K562 (cell line): ENCODE data around the gene CCL2. TPM values are rescaled to one million over a fixed set of nuclear protein-coding genes. Genes with fewer than 3 reads are reported as not detected.

ENCODE experiments used
- ATAC-seq: fragments of 200-7000 bp; cut with Tn5 transposase; 3 replicates; pipeline ENCODE4 v1.9.1; 2020; ENCODE audit warnings: moderate library complexity
- BruUV-seq: library from RNA; stranded (reverse); fragments of 400-500 nt; replicated peaks from 2 replicates; lab custom pipeline; 2021; lab: Mats Ljungman, UMichigan
- CTCF ChIA-PET: fragments of 300-600 bp; formaldehyde crosslinking; extraction: SDS; loops from one replicate; lab custom pipeline; 2021; ENCODE audit warnings: low intra/inter-chr PET ratio; lab: Yijun Ruan, JAX
- POLR2A ChIA-PET: fragments of 300-600, 350-650 bp; sonication (Branson Sonifier 250); formaldehyde crosslinking; extraction: SDS; loops from one replicate; lab custom pipeline; 2021; ENCODE audit warnings: antibody characterized with exemption, inconsistent platforms; lab: Yijun Ruan, JAX
- DNase-seq, 4 experiments: peaks; one replicate each; pipeline versions ENCODE4 v3.0.0 to v3.0.0-alpha.2; 2011 to 2018; ENCODE audit warnings: low spot score in 3 of 4, mixed read lengths in 3 of 4; ENCODE audit errors: extremely low read depth in 1 of 4
- FAIRE-seq: peaks from 2 replicates; lab custom pipeline; 2011; peaks lifted over from hg19 to GRCh38; lab: Jason Lieb, UNC
- H2AFZ ChIP-seq: 2 replicates; pipeline ENCODE4 v1.6.0; 2011; ENCODE audit warnings: low read depth, low read length, control low read depth, inconsistent platforms
- H3K27ac ChIP-seq: fragments of 200-600 bp; 3 replicates; pipeline ENCODE4 v1.8.0; 2011; ENCODE audit warnings: low read depth, mild to moderate bottlenecking, control low read depth, inconsistent platforms, low read length, moderate library complexity, mixed read lengths; ENCODE audit errors: extremely low read depth
- H3K27me3 ChIP-seq, 2 experiments: fragments of 300-600 bp in 1 of 2; 2 replicates in 1 of 2; 3 replicates in 1 of 2; pipeline versions ENCODE4 v1.6.0 to v1.8.0; 2011; ENCODE audit warnings: inconsistent platforms in 2 of 2, low read length in 2 of 2, mild to moderate bottlenecking in 1 of 2, mixed read lengths in 1 of 2, moderate library complexity in 1 of 2; ENCODE audit not compliant: control insufficient read depth in 2 of 2, insufficient read depth in 2 of 2
- H3K36me3 ChIP-seq: fragments of 300-600 bp; 3 replicates; pipeline ENCODE4 v1.8.0; 2011; ENCODE audit warnings: mild to moderate bottlenecking, low read length, inconsistent platforms; ENCODE audit not compliant: control insufficient read depth, insufficient read depth
- H3K4me1 ChIP-seq, 2 experiments: fragments of 200-600 bp in 1 of 2; replicated peaks in 1 of 2; 2 replicates in 1 of 2; 3 replicates in 1 of 2; pipeline versions ENCODE4 v1.5.1 to v1.8.0; 2011; ENCODE audit warnings: inconsistent platforms in 2 of 2, low read length in 2 of 2, mild to moderate bottlenecking in 1 of 2, mixed read lengths in 1 of 2, moderate library complexity in 1 of 2; ENCODE audit not compliant: control insufficient read depth in 2 of 2, insufficient read depth in 2 of 2
- H3K4me2 ChIP-seq: 2 replicates; pipeline ENCODE4 v1.6.1; 2011; ENCODE audit warnings: low read length, control low read depth, inconsistent platforms, mixed read lengths; ENCODE audit not compliant: insufficient read depth
- H3K4me3 ChIP-seq: fragments of 200-600 bp; sonication (generic), shearing (Covaris generic); 2 replicates; pipeline ENCODE4 v1.5.1; 2016; ENCODE audit warnings: control low read depth, inconsistent platforms
- H3K79me2 ChIP-seq: fragments of 200-600 bp; 3 replicates; pipeline ENCODE4 v1.8.0; 2011; ENCODE audit warnings: low read length, inconsistent platforms; ENCODE audit not compliant: control insufficient read depth, insufficient read depth
- H3K9ac ChIP-seq, 2 experiments: 2 replicates each; pipeline versions ENCODE4 v1.6.0 to v1.6.1; 2011; ENCODE audit warnings: low read depth in 2 of 2, low read length in 2 of 2, control low read depth in 1 of 2, inconsistent platforms in 1 of 2, mild to moderate bottlenecking in 1 of 2, mixed read lengths in 1 of 2; ENCODE audit not compliant: insufficient read depth in 1 of 2
- H3K9me1 ChIP-seq: one replicate; pipeline ENCODE4 v1.6.0; 2011; ENCODE audit warnings: inconsistent platforms, mild to moderate bottlenecking, low read length, moderate library complexity; ENCODE audit not compliant: control insufficient read depth, insufficient read depth
- H3K9me3 ChIP-seq: replicated peaks from 2 replicates; pipeline ENCODE4 v1.5.1; 2011; ENCODE audit warnings: low read depth, low read length, inconsistent platforms; ENCODE audit not compliant: control insufficient read depth, insufficient read depth
- H4K20me1 ChIP-seq: replicated peaks from 2 replicates; pipeline ENCODE4 v1.6.1; 2011; ENCODE audit warnings: low read length, inconsistent platforms, mixed read lengths; ENCODE audit not compliant: control insufficient read depth, insufficient read depth
- BDP1 ChIP-seq: IDR thresholded peaks from 3 replicates; pipeline ENCODE4 v1.6.1; 2011; ENCODE audit not compliant: insufficient read length, insufficient read depth
- BRD4 ChIP-seq: fragments of 200-600 bp; sonication (generic); IDR thresholded peaks from 2 replicates; pipeline ENCODE4 v1.6.1; 2017; ENCODE audit warnings: inconsistent platforms
- DNMT1 ChIP-seq: fragments of 450-650 bp; IDR thresholded peaks from 2 replicates; pipeline ENCODE4 v1.6.1; 2016; ENCODE audit warnings: antibody characterized with exemption, mild to moderate bottlenecking
- ELK3 ChIP-seq: fragments of 450-650 bp; formaldehyde crosslinking; IDR thresholded peaks from 2 replicates; pipeline ENCODE4 v1.4.0; 2020; ENCODE audit warnings: mild to moderate bottlenecking
- MCM5 ChIP-seq: fragments of 450-650 bp; IDR thresholded peaks from 2 replicates; pipeline ENCODE4 v1.6.1; 2016; ENCODE audit warnings: low read depth
- MEIS2 ChIP-seq: fragments of 450-650 bp; IDR thresholded peaks from 2 replicates; pipeline ENCODE4 v1.6.1; 2014; ENCODE audit warnings: mild to moderate bottlenecking; ENCODE audit not compliant: partially characterized antibody
- RNF2 ChIP-seq: sonication (generic); IDR thresholded peaks from 2 replicates; pipeline ENCODE4 v1.6.1; 2016
- TCF7L2 ChIP-seq: fragments of 150-350 bp; IDR thresholded peaks from 2 replicates; pipeline ENCODE4 v1.6.1; 2016; ENCODE audit warnings: low read depth, mild to moderate bottlenecking, low read length, moderate library complexity
- TFAP4 ChIP-seq: sonication (generic); formaldehyde crosslinking; IDR thresholded peaks from 2 replicates; pipeline ENCODE4 v1.8.0; 2022; ENCODE audit warnings: missing genetic modification reagents, mild to moderate bottlenecking, moderate library complexity, borderline replicate concordance
- THAP7 ChIP-seq: fragments of 250-450 bp; sonication (Bioruptor Pico); IDR thresholded peaks from 2 replicates; pipeline ENCODE4 v1.5.0; 2021
- U2AF2 ChIP-seq: fragments of 200-400 bp; formaldehyde crosslinking; optimal IDR thresholded peaks from 2 replicates; pipeline ENCODE3; 2017; ENCODE audit warnings: low read depth, mild to moderate bottlenecking, low read length
- XRCC5 ChIP-seq: fragments of 200-400 bp; formaldehyde crosslinking; IDR thresholded peaks from 2 replicates; pipeline ENCODE4 v1.6.1; 2017; ENCODE audit warnings: low read depth, mild to moderate bottlenecking, low read length
- ZBTB33 ChIP-seq: sonication (generic); formaldehyde crosslinking; IDR thresholded peaks from 2 replicates; pipeline ENCODE4 v1.8.1; 2023; ENCODE audit warnings: mild to moderate bottlenecking, missing genetic modification reagents
- ZFP91 ChIP-seq: sonication (generic); formaldehyde crosslinking; IDR thresholded peaks from 2 replicates; pipeline ENCODE4 v1.8.0; 2022; ENCODE audit warnings: mild to moderate bottlenecking, missing genetic modification reagents
- WGBS: fragments of 100-300 bp; shearing (Covaris generic); methylation state at CpG from one replicate; pipeline ENCODE4 v1.1.6; 2016; ENCODE audit warnings: low coverage, mixed read lengths; ENCODE audit not compliant: insufficient coverage; ENCODE audit errors: missing lambda C conversion rate; 5-methylcytosine and 5-hydroxymethylcytosine counted together
- in situ Hi-C: fragments of 300-500 bp; cut with MboI; formaldehyde crosslinking; loops from 4 replicates; pipeline ENCODE4 v1.15.0; 2018; ENCODE audit warnings: inconsistent platforms, mixed read lengths
- intact Hi-C: fragments of 100-400 bp; cut with micrococcal nuclease; formaldehyde crosslinking; loops from 2 replicates; pipeline ENCODE4 v1.14.2; 2022
- polyA plus RNA-seq, 8 experiments: library from polyadenylated mRNA; depleted of rRNA in 4 of 8; stranded (reverse) in 5 of 8; unstranded in 3 of 8; fragments of >200 nt; fragmentation: Nextera tagmentation in 2 of 8; fragmentation: Illumina TruSeq in 1 of 8; extraction: Ambion mirVana in 2 of 8; extraction: Trizol in 1 of 8; gene quantifications; 2 replicates each; pipeline versions ENCODE4 v1.2.1 to v1.2.3, GENCODE V29; 2011 to 2014; ENCODE audit warnings: inconsistent platforms in 1 of 8, missing spikeins in 1 of 8
- total RNA-seq, 7 experiments: library from RNA; depleted of rRNA in 6 of 7; stranded (reverse); fragments of >200 nt in 6 of 7; fragmentation: Illumina TruSeq in 2 of 7; extraction: Trizol in 2 of 7; gene quantifications; 2 replicates each; pipeline versions ENCODE4 v1.2.1 to v1.2.3, GENCODE V29; 2011 to 2021; ENCODE audit warnings: low replicate concordance in 1 of 7
- TF ChIP-seq, protein P1 (sequence below), 2 experiments: fragments of 450-650 bp in 1 of 2; sonication (generic) in 1 of 2; formaldehyde crosslinking in 1 of 2; IDR thresholded peaks in 1 of 2; conservative IDR thresholded peaks in 1 of 2; 2 replicates each; pipeline versions ENCODE4 v1.6.1 to v1.8.1; 2016 to 2023; ENCODE audit warnings: mild to moderate bottlenecking in 2 of 2, moderate library complexity in 2 of 2, inconsistent platforms in 1 of 2, missing genetic modification reagents in 1 of 2

The CCL2 gene
- total and polyA plus RNA-seq, 9 of the 15 experiments (the other 6 are each of a cell fraction or from before 2014, with no cell fraction given) = 0.54 to 5.4 (median 0.88) TPM

GRCh38 chr17:34249478-34249877 lies 5.6 kb upstream of the CCL2 start (continued):
- TF ChIP-seq THAP7 (no peak), RNF2 (no peak), U2AF2 (no peak), XRCC5 (no peak), MEIS2 (no peak), BDP1 (no peak)
- TF ChIP-seq, protein P1, sequence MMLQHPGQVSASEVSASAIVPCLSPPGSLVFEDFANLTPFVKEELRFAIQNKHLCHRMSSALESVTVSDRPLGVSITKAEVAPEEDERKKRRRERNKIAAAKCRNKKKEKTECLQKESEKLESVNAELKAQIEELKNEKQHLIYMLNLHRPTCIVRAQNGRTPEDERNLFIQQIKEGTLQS (IDR thresholded peaks at IDR 0.05) = no peak
- TF ChIP-seq, protein P1 (CRISPR knock-in tag; conservative IDR thresholded peaks at IDR 0.05) = no peak

- in situ Hi-C loops (no loop called here), intact Hi-C loops (no loop called here)
- H2AFZ ChIP-seq = no peak overlapping the region
- H3K9me3 ChIP-seq = no peaks in the 10 kb centered on the region
- ChIA-PET CTCF (no interaction called here), POLR2A (no interaction called here)
- no peaks in the 10 kb centered on the region for H3K36me3 ChIP-seq
- H3K27ac ChIP-seq = no peak overlapping the region
- 3% methylated on average over 3 of the region's 3 CpGs for WGBS
- DNase-seq (no peak), ATAC-seq (no peak), FAIRE-seq (no peak)
- no peak overlapping the region for H3K4me3 ChIP-seq
- no peaks in the 10 kb centered on the region for H3K79me2 ChIP-seq
- peaks cover 0 to 3% of the 10 kb centered on the region in 2 experiments; a peak in 3 of 5 replicates for H3K27me3 ChIP-seq
- BruUV-seq = no TSS peak
- no peak overlapping the region for H3K4me2 ChIP-seq
- H3K4me1 ChIP-seq = peaks cover 7 to 16% of the 10 kb centered on the region in 2 experiments; a peak in 4 of 5 replicates
- no peak overlapping the region for H3K9ac ChIP-seq
- no peaks in the 10 kb centered on the region for H3K9me1 ChIP-seq
- peaks cover 2% of the 10 kb centered on the region; the same call in 1 of the 2 replicates for H4K20me1 ChIP-seq
- TF ChIP-seq DNMT1 (no peak), BRD4 (no peak), TFAP4 (CRISPR knock-in tag) (no peak), ELK3 (CRISPR knock-in tag) (no peak), TCF7L2 (no peak), MCM5 (no peak), ZBTB33 (no peak), ZFP91 (no peak)
These were observed 3.9 kb upstream of the CCL2 start for GRCh38 chr17:34251186-34251585.
